ENCODE results near the gene ADPRHL1.
"Not testable (repeated sequence)": the region's sequence is repeated elsewhere in the genome, so short reads cannot be mapped to it uniquely, and the experiment has no call there.

ADPRHL1 gene

DNA sequence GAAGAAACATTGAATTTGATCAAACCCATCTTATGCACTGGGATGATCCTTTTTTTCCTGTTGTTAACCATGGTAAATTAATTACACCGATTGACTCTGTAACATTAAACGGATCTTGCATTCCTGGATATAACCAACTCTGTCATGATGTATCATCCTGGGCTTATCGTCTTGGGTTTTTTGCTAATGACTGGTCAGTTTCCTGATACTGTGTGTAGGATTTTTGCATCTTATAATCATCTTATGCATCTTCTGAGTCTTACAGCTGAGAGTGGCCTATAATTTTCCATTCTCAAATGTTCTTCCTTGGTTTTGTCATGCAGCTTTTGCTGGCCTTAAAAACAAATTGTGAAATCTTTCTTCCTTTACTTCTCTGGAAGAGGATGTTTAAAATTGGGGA lies 24.4 kb upstream of the ADPRHL1 start:
- DNase-seq (ENCODE audit: low read depth in 2 of 2), result no peak

- no peak for DNase-seq (ENCODE audit: low read depth in 2 of 2)
Observed at GRCh38 chr13:113476811-113477210, 23.5 kb upstream of the ADPRHL1 start.

GRCh38 chr13:113475911-113476310 lies 22.6 kb upstream of the ADPRHL1 start:
- DNase-seq (ENCODE audit: low read depth in 2 of 2), result no peak

GRCh38 chr13:113475280-113475679 lies 22.0 kb upstream of the ADPRHL1 start:
- no peak for DNase-seq (ENCODE audit: low read depth in 2 of 2)

- DNase-seq (ENCODE audit: low read depth in 2 of 2), result no peak
Observed at GRCh38 chr13:113474179-113474578, 20.9 kb upstream of the ADPRHL1 start.

- DNase-seq (ENCODE audit: low read depth in 2 of 2), result no peak
Observed at GRCh38 chr13:113472355-113473025, 19.2 kb upstream of the ADPRHL1 start.

GRCh38 chr13:113471844-113472243 lies 18.6 kb upstream of the ADPRHL1 start:
- no peak for DNase-seq (ENCODE audit: low read depth in 2 of 2)

GRCh38 chr13:113470635-113471163 lies 17.4 kb upstream of the ADPRHL1 start:
- not testable (repeated sequence) for DNase-seq (ENCODE audit: low read depth in 2 of 2)

GRCh38 chr13:113470073-113470472 lies 16.8 kb upstream of the ADPRHL1 start:
- no peak for DNase-seq (ENCODE audit: low read depth in 2 of 2)

DNA sequence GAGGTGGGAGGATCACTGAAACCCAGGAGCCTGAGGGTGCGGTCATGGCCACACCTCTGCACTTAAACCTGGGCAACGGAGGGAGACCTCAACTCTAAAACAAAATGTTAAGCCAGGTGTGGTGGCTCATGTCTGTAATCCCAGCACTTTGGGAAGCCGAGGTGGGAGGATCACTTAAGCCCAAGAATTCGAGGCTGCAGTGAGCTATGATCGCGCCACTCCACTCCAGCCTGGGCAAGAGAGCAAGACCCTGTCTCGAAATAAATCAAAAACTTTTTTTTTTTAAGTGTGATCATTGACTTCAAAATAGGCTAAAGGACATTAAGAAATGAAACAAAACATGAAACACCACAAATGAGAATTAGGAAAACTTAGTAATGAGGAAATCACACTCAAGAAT lies 16.3 kb upstream of the ADPRHL1 start:
- no peak for DNase-seq (ENCODE audit: low read depth in 2 of 2)

- no peak for DNase-seq (ENCODE audit: low read depth in 2 of 2)
Observed at GRCh38 chr13:113468472-113469201, 15.3 kb upstream of the ADPRHL1 start.

GRCh38 chr13:113468029-113468428 lies 14.7 kb upstream of the ADPRHL1 start:
- DNase-seq (ENCODE audit: low read depth in 2 of 2), result no peak

GRCh38 chr13:113466383-113466782 lies 13.1 kb upstream of the ADPRHL1 start:
- no peak for DNase-seq (ENCODE audit: low read depth in 2 of 2)

DNA sequence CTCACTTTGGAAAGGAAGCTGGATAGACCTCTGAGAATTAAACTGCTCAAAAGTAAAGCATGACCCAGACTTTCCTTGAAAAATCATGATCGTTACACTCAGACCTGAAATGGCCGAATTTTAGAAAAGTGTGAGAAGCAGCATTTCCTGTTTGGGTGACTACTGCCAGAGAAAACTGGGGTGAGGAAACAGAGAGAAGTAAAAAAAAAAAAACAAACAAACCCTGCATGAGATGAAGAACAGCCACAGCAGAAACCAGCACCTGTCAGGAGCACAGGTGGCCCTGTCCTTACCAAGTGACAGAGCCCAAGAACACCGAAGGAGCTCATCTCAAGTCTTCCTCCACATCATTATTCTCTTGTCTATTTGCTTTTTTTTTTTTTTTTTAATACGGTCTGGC lies 12.0 kb upstream of the ADPRHL1 start:
- DNase-seq (ENCODE audit: low read depth in 2 of 2), result no peak

- no peak for DNase-seq (ENCODE audit: low read depth in 2 of 2)
Observed at GRCh38 chr13:113464476-113464875, 11.2 kb upstream of the ADPRHL1 start.

GRCh38 chr13:113461022-113461751 lies 7.9 kb upstream of the ADPRHL1 start:
- DNase-seq (ENCODE audit: low read depth in 2 of 2), result no peak

DNA sequence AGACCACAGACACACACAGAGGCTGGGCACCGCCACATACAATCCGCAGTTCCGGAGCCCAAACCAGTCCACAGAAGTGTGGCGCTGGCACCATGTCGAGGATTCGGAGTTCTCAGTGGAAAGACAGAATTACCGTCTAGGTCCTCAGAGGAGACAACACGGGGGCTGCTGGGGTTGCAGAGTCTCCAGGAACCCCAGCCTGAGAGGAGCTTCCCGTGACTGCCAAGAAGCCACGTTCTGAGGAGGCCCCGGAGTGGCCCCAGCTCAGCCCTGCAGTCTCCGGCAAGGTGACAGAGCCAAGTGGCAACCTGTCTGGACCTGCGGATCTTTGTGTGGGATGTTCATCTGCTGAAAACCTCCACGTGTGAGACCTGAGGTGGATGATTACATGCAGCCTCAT lies 7.3 kb upstream of the ADPRHL1 start:
- DNase-seq (ENCODE audit: low read depth in 2 of 2), result no peak

- DNase-seq (ENCODE audit: low read depth in 2 of 2), result no peak
Observed at GRCh38 chr13:113460064-113460555, 6.8 kb upstream of the ADPRHL1 start.

DNA sequence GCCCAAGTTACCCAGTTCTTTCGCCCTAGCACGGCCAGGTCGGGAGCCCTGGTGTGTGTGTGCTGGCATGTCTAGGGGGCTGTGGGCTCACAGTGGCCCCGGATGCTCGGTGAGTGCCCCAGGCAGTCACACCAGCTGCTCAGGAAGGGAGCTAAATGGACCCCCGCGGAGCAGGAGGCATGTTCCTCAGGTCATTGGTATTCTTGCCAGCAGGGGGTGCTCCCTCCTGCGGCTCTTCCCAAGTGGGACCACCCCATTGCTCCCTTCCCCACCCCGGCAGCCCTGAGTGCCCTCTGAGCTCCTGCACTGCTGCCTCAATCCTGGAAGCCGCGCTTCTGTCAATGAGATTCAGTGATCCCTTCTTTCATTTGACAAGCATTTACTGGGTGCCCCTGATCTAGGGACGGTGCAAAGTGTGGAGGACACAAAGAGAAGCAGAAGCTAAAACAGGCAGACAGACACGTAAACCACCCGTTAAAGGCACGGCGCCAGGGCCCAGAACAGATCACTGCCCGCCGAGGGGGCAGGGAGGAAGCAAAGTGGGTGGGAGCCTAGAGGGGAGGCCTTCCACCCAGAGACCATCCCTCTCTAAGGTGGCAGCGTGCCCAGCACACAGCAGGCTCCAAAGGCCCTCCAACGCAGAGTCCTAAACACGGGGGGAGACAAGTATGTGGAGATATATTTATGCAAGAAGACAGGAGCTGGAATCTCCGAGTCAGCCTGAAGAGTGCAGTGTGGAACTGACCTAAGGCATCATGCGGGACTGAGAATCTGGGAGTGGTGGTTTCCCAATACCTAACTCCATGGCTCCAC lies 5.2 kb upstream of the ADPRHL1 start:
- DNase-seq (ENCODE audit: low read depth in 2 of 2), result no peak

- no peak for DNase-seq (ENCODE audit: low read depth in 2 of 2)
Observed at GRCh38 chr13:113457510-113457909, 4.2 kb upstream of the ADPRHL1 start.

- DNase-seq (ENCODE audit: low read depth in 2 of 2), result no peak
Observed at GRCh38 chr13:113456116-113456702, 2.9 kb upstream of the ADPRHL1 start.

Data from stimulated activated CD8-positive, alpha-beta memory T cell treated with anti-CD3 and anti-CD28 coated beads, Interleukin-7, amount 100 ng/mL, for 4 hours (primary cell).